ENCODE measurements around the gene HS6ST1.

GRCh38 chr2:128324897-128325410 lies 6.3 kb upstream of the HS6ST1 start:
- TF ChIP-seq CTCF (IDR thresholded peaks at IDR 0.05) = no peak
- TF ChIP-seq EZH2 (IDR thresholded peaks at IDR 0.05) = no peak
- no peak for TF ChIP-seq EZH2phosphoT487 (IDR thresholded peaks at IDR 0.05)

All from neural progenitor cell (in vitro differentiated cells).